Measurements from ENCODE around the gene OTOG. TPM values are rescaled to one million over a fixed set of nuclear protein-coding genes. Genes with fewer than 3 reads are reported as not detected.

Gene OTOG
- total and polyA plus RNA-seq, 2 donors (not counting 3 experiments of a cell fraction or from before 2014, with no cell fraction given): not detected

GRCh38 chr11:17694494-17695110, 147.5 kb downstream of the OTOG start:
- no peak overlapping the region for H2AFZ ChIP-seq (ENCODE audit: low read depth, low read length)
- no peak overlapping the region for H3K27ac ChIP-seq (ENCODE audit: insufficient read depth, low read depth, low read length)
- H3K4me2 ChIP-seq (ENCODE audit: insufficient read depth, low read length): no peak overlapping the region
- ChIA-PET POLR2A (no interaction called here), CTCF (no interaction called here)
- TF ChIP-seq GATA2 (IDR thresholded peaks at IDR 0.05; ENCODE audit: insufficient read depth, insufficient read length, low read depth, low read length) (no peak), EZH2 (IDR thresholded peaks at IDR 0.05; ENCODE audit: borderline replicate concordance, low read depth, low read length, severe bottlenecking) (no peak), MAX (IDR thresholded peaks at IDR 0.05; ENCODE audit: insufficient read depth, insufficient read length) (no peak), MYC (IDR thresholded peaks at IDR 0.05; ENCODE audit: low read depth, low read length) (no peak), JUN (IDR thresholded peaks at IDR 0.05; ENCODE audit: borderline replicate concordance, insufficient read depth, insufficient read length, low read depth) (no peak), POLR2A (IDR thresholded peaks at IDR 0.05; ENCODE audit: low read depth, low read length) (no peak), FOS (IDR thresholded peaks at IDR 0.05; ENCODE audit: borderline replicate concordance, insufficient read depth, low read length) (no peak), POLR2AphosphoS5 (IDR thresholded peaks at IDR 0.05; ENCODE audit: insufficient read depth, low read depth, low read length) (no peak)
- TF ChIP-seq, protein P1, sequence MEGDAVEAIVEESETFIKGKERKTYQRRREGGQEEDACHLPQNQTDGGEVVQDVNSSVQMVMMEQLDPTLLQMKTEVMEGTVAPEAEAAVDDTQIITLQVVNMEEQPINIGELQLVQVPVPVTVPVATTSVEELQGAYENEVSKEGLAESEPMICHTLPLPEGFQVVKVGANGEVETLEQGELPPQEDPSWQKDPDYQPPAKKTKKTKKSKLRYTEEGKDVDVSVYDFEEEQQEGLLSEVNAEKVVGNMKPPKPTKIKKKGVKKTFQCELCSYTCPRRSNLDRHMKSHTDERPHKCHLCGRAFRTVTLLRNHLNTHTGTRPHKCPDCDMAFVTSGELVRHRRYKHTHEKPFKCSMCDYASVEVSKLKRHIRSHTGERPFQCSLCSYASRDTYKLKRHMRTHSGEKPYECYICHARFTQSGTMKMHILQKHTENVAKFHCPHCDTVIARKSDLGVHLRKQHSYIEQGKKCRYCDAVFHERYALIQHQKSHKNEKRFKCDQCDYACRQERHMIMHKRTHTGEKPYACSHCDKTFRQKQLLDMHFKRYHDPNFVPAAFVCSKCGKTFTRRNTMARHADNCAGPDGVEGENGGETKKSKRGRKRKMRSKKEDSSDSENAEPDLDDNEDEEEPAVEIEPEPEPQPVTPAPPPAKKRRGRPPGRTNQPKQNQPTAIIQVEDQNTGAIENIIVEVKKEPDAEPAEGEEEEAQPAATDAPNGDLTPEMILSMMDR (IDR thresholded peaks at IDR 0.05; ENCODE audit: extremely low read depth in 1 of 2, insufficient read depth in 1 of 2, low read depth in 1 of 2, low read length in 2 of 2): no peak
- no TSS peak for BruUV-seq (replicated peaks)
- H3K79me2 ChIP-seq (ENCODE audit: control insufficient read depth, insufficient read depth, low read length): no peaks in the 10 kb centered on the region
- FAIRE-seq (no peak), DNase-seq (ENCODE audit: low read depth, low spot score) (no peak)
- no peak overlapping the region for H3K4me3 ChIP-seq (replicated peaks in 1 of 3; ENCODE audit: insufficient read depth in 1 of 3, low read depth in 1 of 3, low read length in 3 of 3)
- H3K4me1 ChIP-seq (ENCODE audit: control insufficient read depth, extremely low read depth, insufficient read depth, low read length): no peaks in the 10 kb centered on the region
- H4K20me1 ChIP-seq (replicated peaks; ENCODE audit: control insufficient read depth, extremely low read depth, insufficient read depth, low read length): no peaks in the 10 kb centered on the region
- intact Hi-C loops (cut with micrococcal nuclease) (no loop called here), dilution Hi-C loops (cut with MboI; ENCODE audit: extremely low pct_ligation_motif_present, low sequenced_read_pairs) (no loop called here)
- no peak overlapping the region for H3K9ac ChIP-seq (replicated peaks; ENCODE audit: extremely low read depth, insufficient read depth, low read length)
- peaks cover 29 to 48% of the 10 kb centered on the region in 2 experiments for H3K27me3 ChIP-seq (ENCODE audit: control insufficient read depth in 2 of 2, insufficient read depth in 2 of 2, low read length in 2 of 2)
- H3K9me3 ChIP-seq (replicated peaks; ENCODE audit: control insufficient read depth, insufficient read depth, low read length): no peaks in the 10 kb centered on the region
- H3K9me1 ChIP-seq (replicated peaks; ENCODE audit: control insufficient read depth, extremely low read depth, insufficient read depth, low read length): no peaks in the 10 kb centered on the region
- H3K36me3 ChIP-seq (ENCODE audit: control insufficient read depth in 2 of 2, extremely low read depth in 1 of 2, insufficient read depth in 2 of 2, low read length in 2 of 2): no peaks in the 10 kb centered on the region

Data from endothelial cell of umbilical vein (primary cell).